Cerebellar nuclear complex (tissue), 1 donor: Measurements from ENCODE around the gene SPATS2L.
"Not testable (repeated sequence)": the region's sequence is repeated elsewhere in the genome, so short reads cannot be mapped to it uniquely, and the experiment has no call there.

Experiments
- DNase-seq, 2 experiments: peaks; one replicate each; lab custom pipeline; 2025; lab: John Stamatoyannopoulos, UW

The SPATS2L gene

DNA sequence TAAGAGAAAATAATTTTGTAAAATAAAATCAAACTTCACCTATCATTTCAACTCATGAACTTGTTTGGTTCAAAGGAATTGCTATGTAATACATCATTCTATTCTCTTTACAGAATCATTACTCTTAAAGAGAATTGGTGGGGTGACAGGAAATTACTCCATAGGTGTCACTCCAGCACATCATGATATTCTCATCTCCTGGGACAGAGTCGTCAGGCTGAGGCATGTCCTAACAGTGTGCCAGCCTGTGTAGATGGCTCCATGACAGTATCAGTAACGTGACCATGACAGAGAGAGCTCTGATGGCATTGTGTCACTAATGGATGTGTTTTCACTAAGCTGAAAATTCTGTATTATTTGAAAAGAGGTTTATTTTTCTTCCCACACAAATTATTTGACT lies 13.9 kb downstream of the SPATS2L start:
- no peak for DNase-seq

DNA sequence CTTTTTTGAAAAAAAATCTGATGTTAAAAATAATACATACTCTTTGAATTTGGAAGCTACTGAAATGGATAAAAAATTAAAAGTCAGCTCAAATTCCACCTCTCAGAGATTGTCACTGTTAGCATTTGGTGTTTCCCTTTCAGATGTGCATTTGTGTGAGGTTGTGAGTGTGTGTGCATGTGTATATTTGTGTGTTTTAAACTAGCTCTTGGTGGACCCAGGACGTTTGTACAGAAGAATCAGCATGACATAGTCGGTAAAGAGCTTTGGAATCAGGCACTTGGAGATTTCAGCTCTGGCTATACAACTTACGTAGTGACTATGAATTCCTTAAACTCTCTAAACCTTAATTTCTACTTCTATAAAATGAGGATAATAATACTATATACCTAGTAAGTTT lies 14.5 kb downstream of the SPATS2L start:
- DNase-seq, result no peak

DNA sequence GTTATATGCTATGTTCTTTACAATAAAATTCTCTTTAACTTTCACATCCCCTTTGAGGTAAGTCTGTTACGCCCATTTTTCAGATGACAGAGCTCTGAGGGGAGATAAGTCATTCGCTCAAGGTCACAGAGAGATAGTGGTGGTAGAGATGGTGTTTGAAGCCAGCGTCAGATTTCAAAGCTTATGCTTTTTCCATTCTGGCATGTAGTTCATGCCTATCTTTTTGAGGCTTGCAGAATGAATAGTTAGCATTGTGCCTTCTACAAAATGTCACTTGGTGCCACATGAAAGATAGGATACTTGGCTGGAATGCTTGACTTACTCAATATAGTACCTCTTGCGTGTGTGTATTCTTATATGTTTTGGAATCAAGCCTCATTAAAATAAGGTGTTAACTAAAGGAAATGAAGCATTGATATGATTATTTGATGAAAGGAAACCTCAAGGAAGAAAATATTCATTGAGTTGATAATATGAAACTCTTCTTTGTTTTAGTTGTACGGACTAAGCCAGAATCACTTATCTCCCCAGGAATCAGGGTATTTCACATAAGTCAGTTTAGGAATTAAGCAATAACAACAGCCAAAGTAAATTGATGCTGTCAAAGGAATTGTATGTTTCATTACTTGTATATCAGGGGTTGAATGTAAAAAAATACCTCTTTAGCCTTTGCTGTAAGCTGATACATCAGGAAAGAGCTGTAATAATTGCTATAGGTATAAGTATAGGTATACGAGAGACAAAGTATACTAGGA lies 15.5 kb downstream of the SPATS2L start:
- no peak for DNase-seq

DNA sequence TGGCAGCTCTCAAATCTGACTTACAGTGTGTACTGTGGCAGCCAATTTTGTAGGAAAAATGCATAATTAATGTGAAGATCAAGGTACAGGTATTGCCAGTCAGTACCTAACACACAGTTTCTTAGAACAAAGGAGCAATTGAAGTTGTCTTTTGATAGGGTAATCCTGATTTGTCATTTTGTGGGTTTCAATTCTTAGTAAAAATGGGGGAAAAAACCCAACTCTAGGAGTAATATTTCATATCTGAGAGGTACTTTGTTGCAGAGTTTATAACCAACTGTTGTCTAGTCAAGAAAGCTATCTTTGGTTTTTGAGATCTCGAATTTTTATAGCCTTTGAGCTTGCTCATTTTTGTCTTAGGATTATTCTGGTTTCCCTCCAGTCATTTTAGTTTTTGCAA lies 16.1 kb downstream of the SPATS2L start:
- no peak for DNase-seq

- DNase-seq, result no peak
Measured at GRCh38 chr2:200324362-200324761, 17.9 kb downstream of the SPATS2L start.

DNA sequence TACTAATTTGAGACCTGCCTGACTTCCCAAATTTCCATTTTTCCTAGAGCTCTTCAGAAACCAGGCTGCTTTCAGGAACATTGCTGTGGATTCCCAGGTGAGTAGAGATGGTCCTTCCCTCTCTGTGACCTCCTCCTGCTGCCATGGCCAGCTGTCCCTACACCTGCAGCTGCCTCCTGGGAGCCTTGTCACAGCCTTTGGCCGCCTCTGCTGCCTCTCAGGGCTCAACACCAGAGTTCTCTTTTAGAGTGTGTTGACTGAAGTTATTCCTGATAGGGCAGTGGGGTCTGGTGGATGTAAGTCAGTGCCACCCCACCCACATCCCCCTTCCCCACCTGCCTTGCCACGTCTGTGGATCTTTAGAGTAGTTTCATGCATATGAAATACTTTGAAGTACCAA lies 22.9 kb downstream of the SPATS2L start:
- DNase-seq, result no peak

DNA sequence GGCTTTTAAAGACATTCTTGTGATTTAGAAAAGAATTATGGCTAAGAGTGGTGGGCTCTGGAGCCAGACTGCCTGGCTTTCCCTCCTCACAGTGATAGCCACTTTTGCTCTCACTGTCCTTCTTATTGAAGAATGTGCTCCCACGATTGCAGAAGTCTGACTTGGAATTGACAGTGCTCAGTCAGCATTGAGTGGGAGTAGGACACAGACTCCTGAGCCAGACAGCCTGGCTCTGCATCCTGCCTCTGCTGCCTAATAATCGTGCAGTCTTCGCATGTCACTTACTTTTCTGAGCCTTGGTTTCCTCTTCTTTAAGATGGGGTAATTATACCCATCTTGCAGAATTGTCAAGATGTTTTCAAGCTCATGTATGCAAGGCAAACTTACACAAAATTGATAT lies 23.3 kb downstream of the SPATS2L start:
- DNase-seq, result no peak

GRCh38 chr2:200330351-200331060 lies 24.0 kb downstream of the SPATS2L start:
- no peak for DNase-seq

DNA sequence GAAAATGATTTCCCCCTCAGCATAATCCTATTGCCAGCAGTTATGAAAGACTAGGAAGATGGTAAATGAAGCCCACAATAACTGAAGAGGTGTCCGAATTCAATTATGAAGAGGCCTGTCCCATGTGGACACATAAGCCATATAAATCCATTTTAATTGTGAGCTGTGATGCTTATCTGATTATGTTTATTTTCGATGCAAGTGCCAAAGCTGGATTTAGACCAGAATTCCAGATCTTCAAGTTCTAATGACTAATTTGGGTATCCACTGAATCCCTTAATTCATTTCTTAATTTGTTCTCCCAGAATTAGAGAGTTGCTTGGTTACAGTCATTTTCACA lies 24.5 kb downstream of the SPATS2L start:
- DNase-seq, result no peak

DNA sequence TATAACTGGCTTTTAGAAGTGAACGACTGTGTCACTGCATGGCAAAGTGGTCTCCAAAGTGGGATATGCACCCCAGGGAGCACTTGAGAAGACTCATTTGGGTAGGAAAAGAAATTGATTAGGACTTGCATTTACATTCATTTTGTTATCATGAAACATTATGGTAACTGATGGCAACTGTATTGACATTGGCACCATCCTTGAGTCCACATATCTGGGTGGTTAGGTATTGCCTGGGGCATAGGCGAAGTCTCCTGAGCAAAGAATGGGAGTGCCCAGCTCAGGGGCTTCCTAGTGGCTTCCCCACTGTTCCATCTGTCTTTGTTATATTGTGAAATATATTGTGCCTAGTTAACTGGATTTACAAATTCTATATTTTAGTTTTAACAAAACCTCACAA lies 29.2 kb downstream of the SPATS2L start:
- DNase-seq, result no peak

- no peak for DNase-seq
Measured at GRCh38 chr2:200336980-200337615, 30.6 kb downstream of the SPATS2L start.

- DNase-seq, result no peak
Measured at GRCh38 chr2:200337621-200338020, 31.1 kb downstream of the SPATS2L start.

DNA sequence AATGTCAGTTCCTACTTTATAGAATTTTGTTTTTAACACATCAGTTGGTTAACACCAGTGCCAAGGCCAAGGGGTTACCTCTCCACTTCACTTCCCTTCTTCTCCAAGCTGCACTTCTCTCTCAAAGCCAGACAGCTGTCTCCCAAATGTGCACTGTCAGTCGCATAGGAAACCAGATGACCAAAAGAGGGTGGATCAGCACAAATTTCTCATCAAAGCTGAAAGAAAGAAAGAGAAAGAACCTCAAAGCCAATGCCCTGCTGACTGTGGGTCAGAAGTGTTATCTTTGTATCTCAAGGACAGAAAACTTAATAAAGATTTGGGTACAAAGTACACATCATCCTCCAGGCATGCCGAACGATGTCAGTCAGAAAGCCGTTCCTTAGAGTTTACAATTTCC lies 32.2 kb downstream of the SPATS2L start:
- no peak for DNase-seq

GRCh38 chr2:200340508-200341224 lies 34.2 kb downstream of the SPATS2L start:
- no peak for DNase-seq

DNA sequence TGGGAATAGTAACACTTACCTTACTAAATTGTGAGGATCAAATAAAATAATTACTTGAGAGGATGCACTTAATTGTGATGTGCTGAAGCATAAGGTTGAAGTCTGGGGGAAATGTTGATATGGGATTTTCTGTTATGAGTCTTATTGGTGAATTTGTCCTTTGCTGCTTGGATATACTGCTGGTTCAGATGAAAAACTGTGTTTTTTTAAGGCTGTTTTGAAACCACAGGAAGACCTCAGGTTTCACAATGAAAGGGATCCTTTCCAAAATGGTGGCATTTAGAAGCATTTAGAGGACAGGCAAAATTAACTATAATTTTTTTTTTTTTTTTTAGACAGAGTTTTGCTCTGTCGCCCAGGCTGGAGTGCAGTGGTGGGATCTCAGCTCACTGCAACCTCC lies 34.9 kb downstream of the SPATS2L start:
- no peak for DNase-seq

DNA sequence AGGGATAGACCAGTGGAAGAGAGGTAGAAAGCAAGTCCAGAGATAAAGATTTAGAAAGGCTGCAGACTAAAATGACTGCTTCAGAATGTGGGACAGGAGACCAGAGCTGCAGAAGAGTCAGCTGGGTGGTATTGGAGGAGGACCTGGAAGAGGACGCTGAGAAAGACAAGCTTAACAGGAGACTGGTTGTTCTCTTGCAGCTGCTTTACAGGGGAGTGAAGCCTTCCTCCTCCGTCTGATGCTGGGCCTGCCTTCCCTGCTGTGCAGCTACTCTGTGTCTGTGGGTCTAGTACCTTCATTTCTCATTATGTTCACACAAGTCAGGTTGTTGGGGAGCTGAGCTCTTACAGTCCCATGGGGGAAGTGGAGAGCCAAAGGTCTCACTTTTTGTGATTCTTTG lies 35.7 kb downstream of the SPATS2L start:
- no peak for DNase-seq

DNA sequence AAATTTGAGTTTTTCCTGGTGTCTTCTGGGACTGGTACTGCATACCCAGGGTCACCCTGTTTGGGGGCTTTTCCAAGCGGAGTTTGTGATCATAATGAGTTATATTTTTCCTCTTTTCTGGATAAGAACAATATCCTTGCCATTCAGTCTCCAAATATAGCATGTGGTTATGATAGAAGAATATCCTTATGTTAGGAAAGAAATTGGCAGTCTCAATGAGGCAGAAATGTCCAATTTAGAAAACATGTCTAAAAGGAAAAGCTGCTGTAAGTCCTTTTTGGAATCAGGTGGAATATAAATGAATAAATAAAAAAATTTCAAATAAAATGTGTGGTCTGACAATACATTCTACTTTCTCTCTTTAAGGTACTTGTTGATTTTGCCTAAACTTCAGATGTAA lies 36.2 kb downstream of the SPATS2L start:
- DNase-seq, result no peak

- not testable (repeated sequence) for DNase-seq
Measured at GRCh38 chr2:200344202-200344601, 37.7 kb downstream of the SPATS2L start.

GRCh38 chr2:200345975-200346374 lies 39.5 kb downstream of the SPATS2L start:
- no peak for DNase-seq

- no peak for DNase-seq
Measured at GRCh38 chr2:200347301-200347700, 40.8 kb downstream of the SPATS2L start.

- DNase-seq, result no peak
Measured at GRCh38 chr2:200348897-200349563, 42.5 kb downstream of the SPATS2L start.

GRCh38 chr2:200349868-200350267 lies 43.4 kb downstream of the SPATS2L start:
- DNase-seq, result no peak
